Adipose tissue (tissue), 3 donors: ENCODE measurements around the gene ARHGAP5. TPM values are rescaled to one million over a fixed set of nuclear protein-coding genes. Genes with fewer than 3 reads are reported as not detected.

ENCODE experiments used
- H3K27ac ChIP-seq: one replicate; pipeline ENCODE4 v1.5.1; 2013; ENCODE audit warnings: low read depth, low read length
- WGBS, 3 donors: extraction: QIAGEN DNeasy Blood & Tissue Kit; methylation state at CpG; one replicate each; pipeline ENCODE4 v1.1.7; 2013; 5-methylcytosine and 5-hydroxymethylcytosine counted together
- polyA plus RNA-seq, 3 donors: library from polyadenylated mRNA; stranded (reverse); fragments of 200-250 nt; gene quantifications; one replicate each; pipeline ENCODE4 v1.2.3, GENCODE V29; 2013
- donor health status: healthy with polysubstance abuse.
- donor health status: Bipolar disorder and iron deficiency.
- donor health status: healthy.

ARHGAP5 gene
- polyA plus RNA-seq, 3 donors, result 7.4 to 18.8 (median 11.0) TPM

GRCh38 chr14:32142341-32142740, 65.2 kb downstream of the ARHGAP5 start:
- WGBS, 3 donors, result 97 to 100% (median 99%) methylated on average over 1 of the region's 1 CpG
- no peak overlapping the region for H3K27ac ChIP-seq

DNA sequence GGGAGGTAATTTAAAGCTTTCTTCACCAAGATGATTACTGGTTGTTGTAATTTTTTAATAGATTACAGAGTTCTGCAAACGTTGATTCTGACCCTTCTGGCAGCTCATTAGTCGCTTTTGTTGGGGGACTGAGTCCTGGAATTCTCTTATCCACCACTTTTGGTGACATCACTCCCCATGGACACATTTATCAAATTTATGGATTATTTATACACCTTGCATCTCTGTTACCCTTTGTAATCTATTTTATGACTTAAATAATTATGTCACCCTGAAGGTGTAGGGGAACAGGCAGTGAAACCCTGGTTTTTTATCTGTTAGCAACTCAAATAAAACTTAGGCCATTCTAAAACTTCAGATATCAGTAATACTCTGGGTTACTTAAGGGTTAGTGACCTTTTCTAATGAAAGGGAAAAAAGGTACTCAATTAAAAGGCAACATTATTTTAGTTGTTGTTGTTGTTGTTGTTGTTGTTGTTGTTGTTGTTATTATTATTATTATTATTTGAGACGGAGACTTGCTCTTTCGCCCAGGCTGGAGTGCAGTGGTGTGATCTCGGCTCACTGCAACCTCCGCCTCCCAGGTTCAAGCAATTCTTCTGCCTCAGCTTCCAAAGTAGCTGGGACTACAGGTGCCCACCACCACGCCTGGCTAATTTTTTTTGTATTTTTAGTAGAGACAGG, 65.8 kb downstream of the ARHGAP5 start:
- WGBS, 3 donors, result 88 to 91% (median 90%) methylated on average over 7 of the region's 7 CpGs
- H3K27ac ChIP-seq, result no peak overlapping the region

DNA sequence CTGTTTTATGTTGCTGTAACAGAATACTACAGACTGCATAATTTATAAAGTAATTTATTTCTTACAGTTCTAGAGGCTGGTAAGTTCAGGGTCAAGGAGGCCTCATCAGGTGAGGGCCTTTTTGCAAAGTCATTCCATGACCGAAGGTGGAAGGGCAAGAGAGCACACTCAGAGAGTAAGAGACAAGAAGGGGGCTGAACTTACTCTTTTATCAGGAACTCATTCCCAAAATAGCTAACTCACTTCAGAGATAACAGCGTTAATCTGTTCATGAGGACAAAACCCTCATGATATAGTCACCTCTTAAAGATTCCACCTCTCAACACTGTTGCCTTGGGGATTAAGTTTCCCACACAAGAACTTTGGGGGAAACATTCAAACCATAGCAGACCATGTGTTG, 73.3 kb downstream of the ARHGAP5 start:
- no peak overlapping the region for H3K27ac ChIP-seq
- 50 to 82% (median 81%) methylated on average over 2 of the region's 2 CpGs for WGBS, 3 donors

- no peak overlapping the region for H3K27ac ChIP-seq
- WGBS, 3 donors, result 90 to 94% (median 93%) methylated on average over 2 of the region's 2 CpGs
Observed at GRCh38 chr14:32166029-32166428, 88.9 kb downstream of the ARHGAP5 start.

GRCh38 chr14:32166924-32167323, 89.8 kb downstream of the ARHGAP5 start:
- WGBS, 3 donors, result 87 to 95% (median 90%) methylated on average over 1 of the region's 1 CpG

GRCh38 chr14:32167907-32168306, 90.8 kb downstream of the ARHGAP5 start:
- 84 to 87% (median 84%) methylated on average over 3 of the region's 3 CpGs for WGBS, 3 donors
- H3K27ac ChIP-seq, result no peak overlapping the region

More at GRCh38 chr14:32166924-32167323, 89.8 kb downstream of the ARHGAP5 start:
- H3K27ac ChIP-seq, result no peak overlapping the region

DNA sequence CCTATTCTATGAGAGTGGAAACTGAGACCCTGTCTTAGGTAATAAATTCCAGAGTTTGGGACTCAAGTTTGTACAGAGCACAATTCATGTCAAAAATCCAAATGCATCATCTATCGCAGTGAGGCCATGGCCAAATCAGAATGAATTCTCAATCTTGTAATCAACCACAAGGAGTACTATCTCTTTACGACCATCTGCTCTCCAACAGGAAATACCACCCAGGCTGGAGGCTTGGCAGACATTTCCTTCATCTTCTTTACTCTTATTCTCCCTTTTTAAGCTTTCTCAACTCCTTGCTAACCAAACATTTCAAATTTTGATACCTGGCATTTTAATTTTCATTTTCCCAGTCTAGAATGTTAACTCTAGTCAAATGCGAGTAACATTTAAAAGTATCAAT, 92.1 kb downstream of the ARHGAP5 start:
- WGBS, 3 donors, result 62 to 82% (median 71%) methylated on average over 3 of the region's 3 CpGs

DNA sequence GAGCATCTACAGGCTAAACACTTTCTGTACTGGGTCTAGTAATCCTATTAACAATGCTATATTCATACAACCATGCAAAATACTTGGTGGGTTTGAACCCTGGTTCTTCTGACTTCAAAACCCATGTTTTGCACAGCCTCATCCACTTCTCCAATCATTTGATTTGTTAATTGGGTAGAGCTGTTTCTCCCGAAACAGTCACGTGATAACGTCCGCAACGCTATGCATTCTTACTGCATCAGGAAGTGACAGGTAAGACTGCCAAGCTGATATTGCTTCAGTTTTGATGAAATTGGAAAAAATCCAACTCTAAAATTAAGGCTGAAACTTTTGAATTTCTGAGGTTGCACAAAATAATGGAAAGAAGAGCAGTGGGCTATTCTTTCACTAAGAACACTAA, 94.4 kb downstream of the ARHGAP5 start:
- no peak overlapping the region for H3K27ac ChIP-seq
- WGBS, 3 donors, result 53 to 75% (median 66%) methylated on average over 5 of the region's 5 CpGs

More for the DNA sequence above, 92.1 kb downstream of the ARHGAP5 start:
- no peak overlapping the region for H3K27ac ChIP-seq

DNA sequence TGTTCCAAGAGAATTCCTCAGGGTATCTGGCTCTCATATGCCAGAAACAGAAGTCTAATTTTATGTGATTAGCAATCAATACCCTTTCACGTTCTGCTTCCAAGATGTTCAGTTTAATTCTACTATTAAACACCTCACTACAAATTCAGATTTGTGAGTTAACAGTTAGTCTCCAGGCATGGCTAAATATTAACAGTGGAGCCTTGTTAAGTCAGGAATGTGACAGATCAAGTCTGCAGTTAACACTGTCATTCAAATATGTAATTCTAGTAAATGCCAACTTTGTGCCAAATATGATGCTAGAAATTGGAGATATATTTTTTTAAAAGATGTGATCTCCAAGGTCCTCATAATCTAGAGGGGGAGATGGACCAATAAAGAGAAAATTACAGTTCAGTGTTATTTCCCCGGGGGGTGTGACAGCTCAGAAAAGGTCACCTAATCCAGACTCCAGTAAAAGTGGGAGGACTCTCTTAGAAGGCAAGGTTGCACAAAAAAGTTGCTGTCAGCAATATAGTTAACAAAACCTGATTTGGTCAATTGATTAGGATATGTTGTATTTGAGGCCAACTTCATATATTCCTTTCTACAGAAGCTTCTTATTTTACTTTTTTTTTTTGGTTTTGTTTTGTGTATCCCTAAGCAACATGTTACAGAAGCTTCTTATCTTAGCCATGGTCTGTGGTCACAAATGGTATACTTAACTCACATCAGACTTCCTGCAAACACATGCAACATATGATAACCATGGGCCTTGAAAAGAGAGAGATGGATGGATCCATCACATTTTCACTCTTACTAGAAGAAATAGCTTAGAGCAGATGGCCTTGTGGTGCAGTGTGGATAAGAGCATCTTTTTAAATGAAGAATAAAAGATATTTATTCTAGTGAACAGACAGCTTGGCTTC, 106.3 kb downstream of the ARHGAP5 start:
- H3K27ac ChIP-seq, result no peak overlapping the region
- WGBS, 3 donors, result 31 to 90% (median 79%) methylated on average over 2 of the region's 2 CpGs

GRCh38 chr14:32185097-32185496, 108.0 kb downstream of the ARHGAP5 start:
- WGBS, 3 donors, result 89 to 98% (median 97%) methylated on average over 1 of the region's 1 CpG
- H3K27ac ChIP-seq, result no peak overlapping the region

- no peak overlapping the region for H3K27ac ChIP-seq
Observed at GRCh38 chr14:32186248-32186647, 109.1 kb downstream of the ARHGAP5 start.

- no peak overlapping the region for H3K27ac ChIP-seq
- WGBS, 3 donors, result 59 to 78% (median 71%) methylated on average over 1 of the region's 1 CpG
Observed at GRCh38 chr14:32189811-32190210, 112.7 kb downstream of the ARHGAP5 start.

DNA sequence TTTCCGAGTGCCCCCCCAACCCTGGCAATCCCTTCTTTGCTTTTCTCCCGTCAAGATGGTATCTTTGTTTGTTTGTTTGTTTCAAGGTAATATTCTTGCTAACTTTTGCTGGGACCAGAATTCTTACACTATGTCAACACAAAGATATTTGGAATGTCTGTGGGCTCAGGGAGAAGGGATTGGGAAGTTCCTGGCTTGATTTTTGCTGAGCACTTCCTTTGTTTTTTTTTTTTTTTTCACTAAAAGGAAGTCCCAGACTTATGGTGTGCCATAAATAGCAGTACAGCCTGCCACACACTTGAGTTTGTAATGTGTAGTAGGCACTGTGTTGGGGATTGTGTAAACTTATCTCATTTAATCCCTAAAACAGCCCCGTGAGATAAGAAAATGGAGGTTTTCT, 113.6 kb downstream of the ARHGAP5 start:
- 47 to 61% (median 59%) methylated on average over 3 of the region's 3 CpGs for WGBS, 3 donors
- no peak overlapping the region for H3K27ac ChIP-seq

DNA sequence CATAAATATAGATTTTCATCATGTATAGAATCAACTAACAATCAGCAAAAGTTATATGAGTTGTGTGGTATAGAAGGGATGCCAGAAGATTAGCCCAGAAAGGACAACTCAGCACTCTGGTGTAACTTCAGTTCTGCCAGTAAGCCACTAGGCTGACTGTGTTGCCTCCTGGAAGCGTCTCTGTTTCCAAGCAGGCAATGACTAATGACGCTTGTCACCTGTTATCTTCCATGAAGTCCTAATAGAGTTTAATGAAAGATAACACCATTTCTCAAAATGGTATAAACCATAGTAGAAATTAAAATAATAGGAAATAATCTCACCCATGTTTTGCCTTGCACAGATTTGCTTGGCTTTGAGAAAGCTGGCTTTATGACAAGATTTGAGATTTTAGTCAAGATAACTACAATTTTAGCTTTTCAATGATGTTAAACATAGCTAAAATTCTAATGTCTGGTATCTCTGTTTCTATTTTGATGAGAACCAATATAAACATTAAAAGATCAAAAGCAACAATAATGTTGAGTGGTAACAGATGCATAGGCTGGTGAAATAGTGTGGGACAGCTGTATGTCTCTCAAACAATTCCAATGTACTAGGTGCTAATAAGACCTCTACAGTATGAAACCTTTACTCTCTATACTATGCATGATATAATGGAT, 115.7 kb downstream of the ARHGAP5 start:
- 79 to 80% (median 79%) methylated on average over 2 of the region's 2 CpGs for WGBS, 3 donors
- H3K27ac ChIP-seq, result no peak overlapping the region

- no peak overlapping the region for H3K27ac ChIP-seq
- WGBS, 3 donors, result 89 to 91% (median 90%) methylated on average over 2 of the region's 2 CpGs
Observed at GRCh38 chr14:32193532-32193931, 116.4 kb downstream of the ARHGAP5 start.

DNA sequence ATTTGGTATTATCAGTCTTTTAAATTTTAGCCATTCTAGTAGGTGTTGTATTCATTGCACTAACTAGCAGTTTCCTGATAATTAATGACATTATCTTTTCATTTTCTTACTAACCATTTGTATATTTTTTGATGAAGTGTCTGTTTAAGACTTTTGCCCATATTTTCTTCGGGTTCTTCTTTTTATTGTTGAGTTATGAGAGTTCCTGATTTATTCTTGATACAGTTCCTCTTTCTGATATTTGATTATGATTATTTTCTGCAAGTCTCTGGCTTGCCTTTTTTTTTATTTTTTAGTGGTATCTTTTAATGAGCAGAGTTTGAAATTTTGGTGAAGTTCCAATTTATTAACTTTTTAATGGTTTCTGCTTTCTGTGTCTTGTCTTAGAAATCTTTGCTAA, 118.5 kb downstream of the ARHGAP5 start:
- H3K27ac ChIP-seq, result no peak overlapping the region
- 36 to 68% (median 50%) methylated on average over 1 of the region's 1 CpG for WGBS, 3 donors

GRCh38 chr14:32197919-32198318, 120.8 kb downstream of the ARHGAP5 start:
- H3K27ac ChIP-seq, result no peak overlapping the region
- WGBS, 3 donors, result 46 to 77% (median 76%) methylated on average over 1 of the region's 1 CpG

DNA sequence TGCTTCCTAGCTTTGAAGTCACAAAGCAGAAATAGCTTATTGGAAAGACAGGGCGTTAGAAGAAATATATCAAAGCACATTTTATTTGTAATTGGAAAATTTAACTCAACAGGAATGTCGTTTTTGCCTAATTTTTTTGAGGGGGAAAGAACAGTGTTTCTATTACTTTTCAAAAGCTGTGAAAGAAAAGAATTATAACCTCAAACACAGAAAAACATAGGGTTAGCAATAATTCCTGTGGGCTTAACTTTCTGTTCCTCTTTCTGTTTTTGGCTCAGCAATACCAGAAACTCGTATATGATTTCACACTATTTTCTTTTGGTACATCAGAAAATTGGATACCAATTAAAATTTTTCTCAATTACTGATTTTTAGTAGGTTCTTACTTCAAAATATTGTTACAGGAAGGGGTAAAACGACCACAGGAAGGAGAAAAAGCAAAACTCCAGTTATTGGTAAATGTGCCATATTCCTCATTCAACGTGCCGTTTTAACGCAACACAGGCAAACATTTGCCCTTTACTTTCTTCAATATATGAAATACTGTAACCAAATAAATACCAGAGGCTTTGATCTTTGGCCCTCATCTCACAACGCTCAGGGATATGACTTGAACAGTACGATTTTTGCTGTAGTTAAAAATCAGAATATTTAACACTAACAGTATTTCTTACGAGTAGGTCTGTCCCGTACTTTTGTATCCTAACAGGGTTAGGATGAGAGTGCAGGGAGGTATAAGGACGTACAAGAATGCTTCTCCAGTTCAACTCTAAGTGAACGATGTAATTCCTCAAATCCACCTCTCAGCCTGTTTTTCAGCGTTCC, 123.5 kb downstream of the ARHGAP5 start:
- H3K27ac ChIP-seq, result no peak overlapping the region
- WGBS, 3 donors, result 7 to 12% (median 7%) methylated on average over 14 of the region's 14 CpGs
